NB4 (cell line): ENCODE results near the gene EFCAB12.

Source experiments
- POLR2A ChIP-seq: IDR thresholded peaks from 2 replicates; pipeline ENCODE4 v1.6.1; 2011; ENCODE audit warnings: mild to moderate bottlenecking; ENCODE audit not compliant: insufficient read length; ENCODE audit errors: extremely low read depth
- TF ChIP-seq, protein P1 (sequence below): IDR thresholded peaks from one replicate; pipeline ENCODE4 v1.5.1; 2012; ENCODE audit warnings: low read depth, low read length
- TF ChIP-seq, protein P2 (sequence below): IDR thresholded peaks from 2 replicates; pipeline ENCODE4 v1.6.1; 2011; ENCODE audit warnings: low read depth, low read length

DNA sequence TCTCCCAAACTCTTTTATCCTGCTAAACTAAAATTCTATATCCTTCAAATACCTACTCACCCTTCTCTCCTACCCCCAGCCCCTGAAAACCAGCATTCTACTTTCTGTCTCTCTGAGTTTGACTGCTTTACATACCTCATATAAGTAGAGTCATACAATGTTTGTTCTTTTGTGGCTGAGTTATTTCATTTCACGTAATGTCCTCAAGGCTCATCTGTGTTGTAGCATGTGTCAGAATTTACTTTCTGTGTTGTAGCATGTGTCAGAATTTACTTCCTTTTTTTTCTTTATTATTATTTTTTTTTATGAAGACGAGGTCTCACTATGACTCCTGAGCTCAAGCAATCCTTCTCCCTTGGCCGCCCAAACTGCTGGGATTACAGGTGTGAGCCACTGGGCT is 31.7 kb upstream of the EFCAB12 start:
- TF ChIP-seq, protein P1, sequence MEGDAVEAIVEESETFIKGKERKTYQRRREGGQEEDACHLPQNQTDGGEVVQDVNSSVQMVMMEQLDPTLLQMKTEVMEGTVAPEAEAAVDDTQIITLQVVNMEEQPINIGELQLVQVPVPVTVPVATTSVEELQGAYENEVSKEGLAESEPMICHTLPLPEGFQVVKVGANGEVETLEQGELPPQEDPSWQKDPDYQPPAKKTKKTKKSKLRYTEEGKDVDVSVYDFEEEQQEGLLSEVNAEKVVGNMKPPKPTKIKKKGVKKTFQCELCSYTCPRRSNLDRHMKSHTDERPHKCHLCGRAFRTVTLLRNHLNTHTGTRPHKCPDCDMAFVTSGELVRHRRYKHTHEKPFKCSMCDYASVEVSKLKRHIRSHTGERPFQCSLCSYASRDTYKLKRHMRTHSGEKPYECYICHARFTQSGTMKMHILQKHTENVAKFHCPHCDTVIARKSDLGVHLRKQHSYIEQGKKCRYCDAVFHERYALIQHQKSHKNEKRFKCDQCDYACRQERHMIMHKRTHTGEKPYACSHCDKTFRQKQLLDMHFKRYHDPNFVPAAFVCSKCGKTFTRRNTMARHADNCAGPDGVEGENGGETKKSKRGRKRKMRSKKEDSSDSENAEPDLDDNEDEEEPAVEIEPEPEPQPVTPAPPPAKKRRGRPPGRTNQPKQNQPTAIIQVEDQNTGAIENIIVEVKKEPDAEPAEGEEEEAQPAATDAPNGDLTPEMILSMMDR = no peak
- TF ChIP-seq POLR2A = no peak
- TF ChIP-seq, protein P2, sequence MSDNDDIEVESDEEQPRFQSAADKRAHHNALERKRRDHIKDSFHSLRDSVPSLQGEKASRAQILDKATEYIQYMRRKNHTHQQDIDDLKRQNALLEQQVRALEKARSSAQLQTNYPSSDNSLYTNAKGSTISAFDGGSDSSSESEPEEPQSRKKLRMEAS = no peak
